Stimulated activated CD8-positive, alpha-beta memory T cell treated with anti-CD3 and anti-CD28 coated beads, Interleukin-2, amount 100 ng/mL, for 48 hours (primary cell): ENCODE measurements around the gene PRAF2.

ENCODE experiments used
- DNase-seq, 2 donors: peaks; one replicate each; pipeline ENCODE4 v3.0.0-alpha.2; 2020; ENCODE audit warnings: low read depth in 2 of 2

Gene PRAF2

DNA sequence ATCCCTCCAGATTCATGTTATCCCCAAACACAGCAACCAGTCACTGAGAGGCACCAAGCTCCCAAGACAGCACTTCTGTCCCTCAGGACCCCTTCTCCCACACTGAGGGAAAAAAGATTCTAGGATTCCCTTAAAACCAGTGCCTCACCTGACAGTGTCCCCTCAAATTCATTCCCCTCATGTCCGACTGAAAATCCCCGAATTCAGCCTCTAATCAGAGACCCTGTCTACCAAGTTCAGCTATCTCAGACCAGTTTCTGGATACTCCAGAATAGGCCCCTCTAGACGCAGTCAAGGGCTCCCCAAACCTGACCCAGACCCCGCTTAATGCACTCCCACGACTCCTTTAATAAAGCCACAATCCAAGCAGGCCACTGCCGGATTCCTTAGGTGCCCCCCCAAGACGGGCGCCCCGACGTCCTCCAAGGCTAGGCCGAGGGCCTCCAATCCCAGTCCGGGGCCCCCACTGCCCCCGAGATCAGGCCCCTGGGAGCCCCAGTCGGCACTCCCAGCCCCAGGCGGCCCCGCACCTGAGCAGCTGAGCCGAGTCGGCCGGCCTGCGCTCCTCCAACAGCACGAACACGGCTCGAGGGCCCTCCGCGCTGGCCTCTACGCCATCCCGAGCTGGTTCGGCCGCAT, 31.1 kb downstream of the PRAF2 start:
- no peak for DNase-seq

DNA sequence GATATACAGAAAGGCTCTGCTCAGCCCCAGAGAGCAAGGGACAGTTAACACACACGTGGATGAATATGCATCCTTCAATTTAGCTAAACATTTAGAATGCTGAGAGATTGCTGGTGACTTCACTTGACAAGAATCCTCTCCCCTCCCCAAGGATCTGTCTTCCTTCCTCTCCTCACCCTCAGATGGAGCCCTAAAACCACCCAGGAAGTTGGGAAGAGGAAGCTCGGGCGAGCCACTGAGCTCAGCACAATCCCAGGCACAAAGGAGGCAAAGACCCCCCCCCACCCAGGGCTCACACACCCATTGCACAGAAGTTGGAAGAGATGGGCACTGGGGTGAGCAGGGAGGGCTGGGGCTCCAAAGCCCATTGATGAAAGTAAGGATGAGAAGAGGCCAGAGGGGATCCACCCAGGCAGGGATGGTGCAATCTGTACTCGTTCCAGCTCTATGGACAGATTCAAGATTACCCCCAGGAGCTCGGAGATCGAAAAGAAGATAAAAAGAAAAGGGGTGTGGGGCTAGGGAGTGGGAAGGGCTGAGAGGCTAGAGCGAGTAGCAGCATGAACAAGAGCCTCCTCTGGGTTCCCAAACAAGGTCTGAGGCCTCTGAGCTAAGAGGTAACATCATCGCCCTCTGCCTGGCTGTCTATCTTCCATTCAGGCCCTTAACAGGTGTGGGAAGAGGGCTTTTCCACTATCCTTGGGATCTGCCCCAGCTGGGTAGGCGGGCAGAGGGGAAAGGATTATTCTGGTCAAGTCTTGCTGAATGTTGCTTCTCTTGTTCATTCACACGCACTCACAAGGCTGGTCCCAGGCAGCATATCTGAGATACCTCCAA, 31.8 kb downstream of the PRAF2 start:
- DNase-seq = no peak

DNA sequence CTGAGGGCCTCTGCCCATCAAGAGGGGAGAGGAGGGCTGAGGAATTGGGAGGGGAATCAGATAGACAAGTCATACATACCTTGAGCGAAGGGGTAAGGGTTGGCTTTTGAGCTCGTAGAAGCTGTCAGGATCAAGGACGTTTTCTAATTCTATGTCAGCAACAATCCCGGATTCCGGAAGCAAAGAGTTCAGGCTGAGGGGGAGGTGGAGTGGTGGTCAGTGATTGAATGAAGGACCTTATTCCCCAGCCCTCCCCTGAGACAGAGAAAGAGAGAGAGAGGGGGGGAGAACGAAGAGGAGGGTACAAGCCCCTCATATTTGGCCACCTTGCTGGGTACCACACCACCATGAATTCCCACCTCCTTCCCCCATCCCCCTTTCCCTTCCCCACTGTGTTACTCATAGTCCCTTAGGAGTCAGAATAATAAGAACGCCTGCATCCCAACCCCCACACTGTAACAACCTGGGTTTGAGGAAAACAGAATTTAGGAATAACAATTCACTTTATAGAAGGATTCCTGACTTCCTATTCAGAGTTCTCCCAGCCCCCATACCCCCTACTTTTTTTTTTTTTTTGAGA, 33.3 kb downstream of the PRAF2 start:
- DNase-seq = no peak

DNA sequence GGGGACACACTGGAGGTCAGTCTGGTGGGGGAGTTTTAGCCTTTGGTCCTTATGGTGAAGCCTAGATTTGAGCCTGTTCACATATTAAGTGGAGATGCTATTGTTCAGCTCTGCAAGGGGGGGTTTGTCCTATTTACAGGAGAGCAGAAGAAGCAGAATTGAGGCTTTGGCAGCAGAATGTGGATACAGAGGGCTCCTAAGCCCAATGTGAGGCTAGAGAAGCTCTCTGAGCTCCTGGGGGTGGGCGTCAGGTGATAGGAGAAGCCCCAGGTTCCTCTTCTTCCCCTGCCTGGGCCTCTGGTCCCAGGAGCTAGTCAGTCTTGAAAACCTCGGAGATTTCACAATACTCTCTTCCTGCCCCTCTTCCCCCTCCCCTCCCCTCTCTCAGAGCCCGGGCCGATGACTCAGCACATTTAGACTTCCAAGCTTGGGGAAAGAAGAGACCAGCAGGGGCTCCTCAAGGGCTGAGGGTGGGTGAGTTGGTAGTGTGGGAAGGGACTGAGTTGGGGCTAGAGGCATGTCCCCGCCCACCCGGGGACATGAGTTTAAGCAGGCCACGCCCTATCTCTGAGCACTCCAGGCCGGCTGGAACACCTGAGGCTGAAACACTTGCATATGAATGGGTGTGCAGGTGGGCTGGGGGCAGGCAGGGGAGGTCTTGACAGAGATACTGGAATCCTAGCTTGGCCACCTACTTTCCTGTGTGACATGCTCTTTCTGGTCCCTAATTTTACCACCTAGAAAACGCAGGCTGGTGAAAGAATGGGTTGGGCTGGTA, 34.0 kb downstream of the PRAF2 start:
- peak; percentile 7 to 26 for DNase-seq

DNA sequence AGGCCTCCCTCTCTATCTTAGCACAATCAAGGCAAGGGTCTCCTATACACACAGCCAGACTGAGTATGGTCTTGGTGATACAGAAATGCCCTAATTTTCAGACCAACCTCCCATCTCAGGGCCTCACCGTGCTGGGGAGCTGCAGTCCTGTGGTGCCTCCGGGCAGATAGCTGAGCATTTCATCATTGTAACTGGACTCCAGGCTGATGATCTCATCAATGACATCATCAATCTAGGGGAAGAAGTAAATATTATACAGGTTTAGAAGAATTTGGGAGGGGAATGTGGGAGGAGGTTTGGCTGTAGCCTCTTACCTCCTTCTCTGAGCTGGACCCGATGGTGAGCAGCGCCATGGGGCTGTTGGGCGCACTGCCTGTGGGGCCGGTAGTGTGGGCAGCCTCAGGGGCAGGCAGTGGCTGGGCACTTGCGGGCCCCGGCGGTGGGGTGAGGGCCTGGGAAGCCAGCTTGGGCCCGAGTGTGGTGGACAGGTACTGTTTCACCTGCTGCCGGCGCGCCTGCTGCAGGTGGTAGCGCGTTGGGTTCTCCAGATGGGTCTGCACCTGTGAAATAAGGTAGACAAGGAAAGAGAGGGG, 35.8 kb downstream of the PRAF2 start:
- DNase-seq = no peak

DNA sequence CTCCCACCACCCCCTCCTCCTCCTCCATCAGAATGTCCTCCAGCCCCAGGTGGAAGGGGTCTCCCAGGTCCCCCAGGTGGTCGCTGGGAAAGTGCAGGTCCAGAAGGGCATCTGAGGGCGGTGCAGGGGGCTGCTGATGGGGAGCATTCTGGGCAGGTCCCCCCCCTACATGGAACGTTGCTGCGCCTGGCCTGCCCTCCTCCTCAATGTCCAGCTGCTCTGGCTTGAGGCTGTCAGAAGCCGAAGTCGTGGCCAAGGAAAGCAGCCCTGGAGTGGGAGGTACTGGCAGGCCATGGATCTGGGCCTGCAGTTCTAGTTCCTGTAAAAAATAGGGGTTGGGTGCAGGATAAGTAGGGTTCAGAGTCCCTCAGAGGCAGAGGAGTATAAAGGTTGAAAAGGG, 43.5 kb downstream of the PRAF2 start:
- DNase-seq = no peak

DNA sequence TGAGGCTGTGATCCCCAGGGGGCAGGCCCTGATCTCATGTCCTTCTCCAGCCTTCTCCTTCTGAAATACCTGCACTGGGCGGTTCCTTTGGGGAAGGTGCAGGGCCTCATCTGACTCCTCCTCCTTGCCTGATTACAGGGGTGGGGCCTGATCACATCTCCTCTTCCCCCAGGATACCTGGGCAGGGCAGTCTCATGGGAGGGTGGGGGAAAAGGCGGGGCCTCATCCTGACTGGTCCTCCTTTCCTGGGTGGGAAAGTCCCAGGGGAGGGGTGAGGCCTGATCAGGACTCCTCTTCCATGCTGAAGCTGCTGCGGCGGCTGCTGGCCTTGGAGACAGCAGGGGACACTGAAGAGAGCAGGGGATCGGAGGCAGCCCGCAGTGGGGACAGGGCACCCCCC, 43.9 kb downstream of the PRAF2 start:
- DNase-seq = no peak
